ENCODE measurements around the gene RAB12. TPM values are rescaled to one million over a fixed set of nuclear protein-coding genes. Genes with fewer than 3 reads are reported as not detected.

The RAB12 gene
- total RNA-seq, 4 donors from 2014 or later, result 32.4 to 74.7 (median 41.3) TPM

GRCh38 chr18:8623549-8624106, 14.4 kb downstream of the RAB12 start:
- DNase-seq (ENCODE audit: low spot score) (no peak), ATAC-seq (ENCODE audit: low FRiP score) (no peak)
- no peak for TF ChIP-seq CTCF (IDR thresholded peaks at IDR 0.05)

- TF ChIP-seq CTCF (IDR thresholded peaks at IDR 0.05), result no peak
- no peak for ATAC-seq (ENCODE audit: low FRiP score)
Measured at GRCh38 chr18:8625461-8626092, 16.3 kb downstream of the RAB12 start.

GRCh38 chr18:8626414-8627106, 17.3 kb downstream of the RAB12 start:
- no peak for DNase-seq (ENCODE audit: low spot score)
- TF ChIP-seq CTCF (IDR thresholded peaks at IDR 0.05), result no peak
- ATAC-seq (ENCODE audit: low FRiP score), result no peak

More at GRCh38 chr18:8625461-8626092, 16.3 kb downstream of the RAB12 start:
- DNase-seq (ENCODE audit: low spot score), result no peak

GRCh38 chr18:8627107-8627472, 17.9 kb downstream of the RAB12 start:
- DNase-seq (ENCODE audit: low spot score) (no peak), ATAC-seq (ENCODE audit: low FRiP score) (no peak)
- no peak for TF ChIP-seq CTCF (IDR thresholded peaks at IDR 0.05)

- no peak for TF ChIP-seq CTCF (IDR thresholded peaks at IDR 0.05)
- ATAC-seq (ENCODE audit: low FRiP score) (no peak), DNase-seq (ENCODE audit: low spot score) (no peak)
Measured at GRCh38 chr18:8627540-8627939, 18.3 kb downstream of the RAB12 start.

DNA sequence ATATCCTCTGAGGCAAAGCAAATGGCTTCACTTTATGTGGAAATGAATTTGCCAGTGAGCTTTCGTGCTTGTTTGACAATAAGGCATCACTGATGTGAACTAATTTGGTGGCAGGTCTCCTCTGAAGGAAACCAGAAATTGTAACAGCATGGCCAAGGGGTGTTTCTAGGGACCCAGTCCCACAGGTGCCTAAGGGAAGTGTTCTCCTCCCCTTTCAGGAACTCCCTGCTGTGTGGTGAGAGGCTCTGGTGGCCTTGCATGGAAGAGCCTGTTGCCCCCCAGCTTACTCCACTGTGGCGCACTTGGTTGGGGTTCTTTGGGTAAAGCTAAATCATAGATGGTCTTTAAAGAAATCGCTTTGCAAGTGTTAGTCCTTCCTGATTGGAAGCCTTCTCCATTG, 20.4 kb downstream of the RAB12 start:
- DNase-seq (ENCODE audit: low spot score) (no peak), ATAC-seq (ENCODE audit: low FRiP score) (no peak)
- no peak for TF ChIP-seq CTCF (IDR thresholded peaks at IDR 0.05)

GRCh38 chr18:8630546-8630945, 21.3 kb downstream of the RAB12 start:
- ATAC-seq (ENCODE audit: low FRiP score) (peak; percentile 45), DNase-seq (ENCODE audit: low spot score) (no peak)
- TF ChIP-seq CTCF (IDR thresholded peaks at IDR 0.05), result no peak
